ENCODE measurements around the gene RETREG1.
"Not testable (repeated sequence)": the region's sequence is repeated elsewhere in the genome, so short reads cannot be mapped to it uniquely, and the experiment has no call there.

The RETREG1 gene

GRCh38 chr5:16551628-16552027, 65.2 kb downstream of the RETREG1 start:
- no peak for DNase-seq (ENCODE audit: low spot score)

- DNase-seq (ENCODE audit: low spot score) = peak; percentile 60
Measured at GRCh38 chr5:16550316-16550952, 66.4 kb downstream of the RETREG1 start.

- DNase-seq (ENCODE audit: low spot score) = no peak
Measured at GRCh38 chr5:16549491-16550206, 67.1 kb downstream of the RETREG1 start.

- DNase-seq (ENCODE audit: low spot score) = no peak
Measured at GRCh38 chr5:16548812-16549211, 68.0 kb downstream of the RETREG1 start.

GRCh38 chr5:16548115-16548514, 68.7 kb downstream of the RETREG1 start:
- no peak for DNase-seq (ENCODE audit: low spot score)

- DNase-seq (ENCODE audit: low spot score) = no peak
Measured at GRCh38 chr5:16547200-16547842, 69.5 kb downstream of the RETREG1 start.

GRCh38 chr5:16546732-16547131, 70.1 kb downstream of the RETREG1 start:
- DNase-seq (ENCODE audit: low spot score) = no peak

- no peak for DNase-seq (ENCODE audit: low spot score)
Measured at GRCh38 chr5:16544607-16545374, 72.0 kb downstream of the RETREG1 start.

- not testable (repeated sequence) for DNase-seq (ENCODE audit: low spot score)
Measured at GRCh38 chr5:16543206-16543605, 73.6 kb downstream of the RETREG1 start.

GRCh38 chr5:16542236-16542635, 74.6 kb downstream of the RETREG1 start:
- no peak for DNase-seq (ENCODE audit: low spot score)

- DNase-seq (ENCODE audit: low spot score) = not testable (repeated sequence)
Measured at GRCh38 chr5:16541592-16541991, 75.2 kb downstream of the RETREG1 start.

GRCh38 chr5:16540421-16540820, 76.4 kb downstream of the RETREG1 start:
- no peak for DNase-seq (ENCODE audit: low spot score)

- no peak for DNase-seq (ENCODE audit: low spot score)
Measured at GRCh38 chr5:16539169-16539666, 77.6 kb downstream of the RETREG1 start.

- DNase-seq (ENCODE audit: low spot score) = no peak
Measured at GRCh38 chr5:16538006-16538405, 78.8 kb downstream of the RETREG1 start.

- DNase-seq (ENCODE audit: low spot score) = no peak
Measured at GRCh38 chr5:16536818-16537217, 80.0 kb downstream of the RETREG1 start.

- no peak for DNase-seq (ENCODE audit: low spot score)
Measured at GRCh38 chr5:16536246-16536645, 80.6 kb downstream of the RETREG1 start.

- no peak for DNase-seq (ENCODE audit: low spot score)
Measured at GRCh38 chr5:16534280-16534679, 82.5 kb downstream of the RETREG1 start.

GRCh38 chr5:16531063-16531648, 85.6 kb downstream of the RETREG1 start:
- DNase-seq (ENCODE audit: low spot score) = no peak

- no peak for DNase-seq (ENCODE audit: low spot score)
Measured at GRCh38 chr5:16529306-16529705, 87.5 kb downstream of the RETREG1 start.

GRCh38 chr5:16528382-16529110, 88.3 kb downstream of the RETREG1 start:
- no peak for DNase-seq (ENCODE audit: low spot score)

- DNase-seq (ENCODE audit: low spot score) = no peak
Measured at GRCh38 chr5:16525651-16526050, 91.1 kb downstream of the RETREG1 start.
